Measurements from ENCODE around the gene NTRK3.

Gene NTRK3

DNA sequence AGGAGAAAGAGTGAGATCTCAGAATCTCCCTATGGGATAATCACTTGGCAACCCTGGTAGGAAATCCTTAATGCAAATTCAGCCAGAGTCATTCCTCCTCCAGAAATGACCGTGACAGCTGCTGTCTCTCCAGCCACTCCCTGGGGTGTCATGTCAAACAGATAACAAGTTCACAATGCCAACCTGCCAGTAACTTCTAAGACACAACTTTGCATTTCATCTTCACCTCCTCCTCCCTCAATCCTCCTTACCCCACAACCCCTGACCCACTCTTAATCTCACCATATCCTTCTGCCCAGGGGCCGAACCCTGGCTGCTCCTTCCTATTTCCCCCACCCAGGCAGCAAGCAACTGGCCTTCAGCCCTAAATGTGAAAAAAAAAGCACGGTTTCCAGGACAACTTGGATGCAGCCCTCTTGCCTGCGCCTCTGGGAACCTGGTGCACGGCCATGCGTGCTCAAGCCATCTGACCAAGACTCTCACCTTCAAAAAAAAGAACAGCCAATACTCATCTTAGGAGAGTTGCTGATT lies 166.0 kb downstream of the NTRK3 start:
- peak overlapping the region; percentile 48 for H3K27ac ChIP-seq (ENCODE audit: low read depth, low read length)
- H3K4me2 ChIP-seq (ENCODE audit: low read length), result peak overlapping the region; percentile 19
- WGBS (ENCODE audit: extremely low coverage, insufficient coverage, insufficient read length), result no CpG with 5 or more reads among the region's 6 CpGs
- H2AFZ ChIP-seq (ENCODE audit: insufficient read depth, low read length, poor library complexity), result no peak overlapping the region
- no peak overlapping the region for H3K4me3 ChIP-seq (ENCODE audit: low read depth, low read length)
- no peak overlapping the region for H2BK5ac ChIP-seq (ENCODE audit: low read depth, low read length, poor library complexity)
- DNase-seq, result no peak
- no peak overlapping the region for H3K18ac ChIP-seq (ENCODE audit: low read length)
- H4K12ac ChIP-seq (ENCODE audit: low read depth, low read length), result no peak overlapping the region
- no peak overlapping the region for H2BK12ac ChIP-seq (ENCODE audit: low read length)
- H3K79me1 ChIP-seq (ENCODE audit: low read length), result peaks cover 3% of the 10 kb centered on the region
- no peaks in the 10 kb centered on the region for H3K79me2 ChIP-seq (ENCODE audit: control insufficient read depth, insufficient read depth, low read length, poor library complexity)
- no peak overlapping the region for H4K8ac ChIP-seq (ENCODE audit: low read depth, low read length)
- no peak overlapping the region for H3K14ac ChIP-seq (ENCODE audit: low read length)
- peaks cover 0 to 4% of the 10 kb centered on the region in 2 experiments for H3K36me3 ChIP-seq (ENCODE audit: control insufficient read depth in 1 of 2, insufficient read depth in 2 of 2, low read length in 2 of 2)
- H3K9ac ChIP-seq (ENCODE audit: low read length), result no peak overlapping the region
- no peaks in the 10 kb centered on the region for H3K27me3 ChIP-seq (ENCODE audit: insufficient read depth, low read length)
- no peak overlapping the region for H4K91ac ChIP-seq (ENCODE audit: low read depth, low read length)
- H3K23ac ChIP-seq (ENCODE audit: low read length), result no peak overlapping the region
- peaks cover 4% of the 10 kb centered on the region for H3K9me3 ChIP-seq (ENCODE audit: insufficient read depth, low read depth, low read length)
- no peak overlapping the region for H2BK120ac ChIP-seq (ENCODE audit: insufficient read depth, low read length, poor library complexity)
- peaks cover 15 to 26% of the 10 kb centered on the region in 2 experiments for H3K4me1 ChIP-seq (ENCODE audit: control insufficient read depth in 1 of 2, insufficient read depth in 2 of 2, low read length in 2 of 2)
- H2AK5ac ChIP-seq (ENCODE audit: low read length), result no peak overlapping the region
- no peak overlapping the region for H3K4ac ChIP-seq (ENCODE audit: low read depth, low read length)

DNA sequence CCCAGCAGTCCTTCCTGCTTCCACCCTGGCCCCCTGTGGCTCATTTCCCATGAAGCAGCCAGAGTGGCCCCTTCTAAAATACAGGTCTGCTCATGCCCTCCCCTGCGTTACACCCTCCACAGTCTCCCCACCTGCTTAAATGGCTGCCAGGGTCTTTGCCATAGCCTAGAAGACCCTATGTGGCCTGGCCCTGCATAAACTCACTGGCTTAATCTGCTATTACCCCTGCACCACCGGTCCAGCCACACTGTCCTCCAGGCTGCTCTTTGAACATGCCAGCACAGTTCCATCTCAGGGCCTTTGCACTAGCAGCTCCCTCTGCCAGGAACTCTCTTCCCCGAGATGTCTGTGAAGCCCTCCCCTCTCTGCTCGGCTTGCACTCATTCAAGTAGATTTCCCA lies 166.8 kb downstream of the NTRK3 start:
- H3K14ac ChIP-seq (ENCODE audit: low read length), result peak overlapping the region; percentile 38
- no peak overlapping the region for H2AFZ ChIP-seq (ENCODE audit: insufficient read depth, low read length, poor library complexity)
- peaks cover 15 to 26% of the 10 kb centered on the region in 2 experiments for H3K4me1 ChIP-seq (ENCODE audit: control insufficient read depth in 1 of 2, insufficient read depth in 2 of 2, low read length in 2 of 2)
- H2AK5ac ChIP-seq (ENCODE audit: low read length), result no peak overlapping the region
- H4K8ac ChIP-seq (ENCODE audit: low read depth, low read length), result no peak overlapping the region
- H3K18ac ChIP-seq (ENCODE audit: low read length), result no peak overlapping the region
- no peaks in the 10 kb centered on the region for H3K79me2 ChIP-seq (ENCODE audit: control insufficient read depth, insufficient read depth, low read length, poor library complexity)
- no peak overlapping the region for H2BK120ac ChIP-seq (ENCODE audit: insufficient read depth, low read length, poor library complexity)
- no peak overlapping the region for H3K9ac ChIP-seq (ENCODE audit: low read length)
- no peak for DNase-seq
- H4K91ac ChIP-seq (ENCODE audit: low read depth, low read length), result no peak overlapping the region
- H3K23ac ChIP-seq (ENCODE audit: low read length), result no peak overlapping the region
- no CpG with 5 or more reads among the region's 4 CpGs for WGBS (ENCODE audit: extremely low coverage, insufficient coverage, insufficient read length)
- no peak overlapping the region for H3K27ac ChIP-seq (ENCODE audit: low read depth, low read length)
- peaks cover 4% of the 10 kb centered on the region for H3K9me3 ChIP-seq (ENCODE audit: insufficient read depth, low read depth, low read length)
- no peak overlapping the region for H3K4me3 ChIP-seq (ENCODE audit: low read depth, low read length)
- H3K27me3 ChIP-seq (ENCODE audit: insufficient read depth, low read length), result no peaks in the 10 kb centered on the region
- H4K12ac ChIP-seq (ENCODE audit: low read depth, low read length), result no peak overlapping the region
- H3K4me2 ChIP-seq (ENCODE audit: low read length), result no peak overlapping the region
- H2BK5ac ChIP-seq (ENCODE audit: low read depth, low read length, poor library complexity), result no peak overlapping the region
- H3K79me1 ChIP-seq (ENCODE audit: low read length), result peaks cover 3% of the 10 kb centered on the region
- H2BK12ac ChIP-seq (ENCODE audit: low read length), result no peak overlapping the region
- no peak overlapping the region for H3K4ac ChIP-seq (ENCODE audit: low read depth, low read length)
- peaks cover 0 to 4% of the 10 kb centered on the region in 2 experiments for H3K36me3 ChIP-seq (ENCODE audit: control insufficient read depth in 1 of 2, insufficient read depth in 2 of 2, low read length in 2 of 2)

DNA sequence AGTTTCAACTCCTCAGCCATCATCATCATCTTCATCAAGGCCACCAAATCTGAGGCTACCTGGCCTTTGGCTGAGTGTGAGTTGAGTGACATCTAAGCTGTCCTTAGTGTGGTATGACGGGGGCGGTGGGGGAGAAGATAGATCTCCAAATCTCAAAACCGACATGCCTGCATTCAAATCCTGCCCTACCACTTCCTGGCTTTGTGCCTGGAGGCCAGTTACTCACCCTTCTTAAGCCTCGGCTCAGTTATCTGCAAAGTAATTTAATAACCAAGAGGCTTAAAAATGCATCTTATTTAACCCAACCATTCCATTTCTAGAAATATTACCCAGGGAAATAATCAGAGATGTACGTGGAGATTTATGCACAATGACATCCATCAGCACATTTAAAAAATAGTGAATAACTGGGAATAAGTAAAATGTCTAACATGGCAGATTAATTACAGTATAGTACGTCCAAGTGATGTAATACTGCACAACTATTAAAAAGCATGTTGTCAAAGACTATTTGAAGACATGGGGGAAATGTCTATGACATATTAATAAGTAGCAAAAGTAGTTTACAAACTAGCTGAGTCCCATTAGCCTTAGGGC lies 167.4 kb downstream of the NTRK3 start:
- no CpG with 5 or more reads among the region's 6 CpGs for WGBS (ENCODE audit: extremely low coverage, insufficient coverage, insufficient read length)

DNA sequence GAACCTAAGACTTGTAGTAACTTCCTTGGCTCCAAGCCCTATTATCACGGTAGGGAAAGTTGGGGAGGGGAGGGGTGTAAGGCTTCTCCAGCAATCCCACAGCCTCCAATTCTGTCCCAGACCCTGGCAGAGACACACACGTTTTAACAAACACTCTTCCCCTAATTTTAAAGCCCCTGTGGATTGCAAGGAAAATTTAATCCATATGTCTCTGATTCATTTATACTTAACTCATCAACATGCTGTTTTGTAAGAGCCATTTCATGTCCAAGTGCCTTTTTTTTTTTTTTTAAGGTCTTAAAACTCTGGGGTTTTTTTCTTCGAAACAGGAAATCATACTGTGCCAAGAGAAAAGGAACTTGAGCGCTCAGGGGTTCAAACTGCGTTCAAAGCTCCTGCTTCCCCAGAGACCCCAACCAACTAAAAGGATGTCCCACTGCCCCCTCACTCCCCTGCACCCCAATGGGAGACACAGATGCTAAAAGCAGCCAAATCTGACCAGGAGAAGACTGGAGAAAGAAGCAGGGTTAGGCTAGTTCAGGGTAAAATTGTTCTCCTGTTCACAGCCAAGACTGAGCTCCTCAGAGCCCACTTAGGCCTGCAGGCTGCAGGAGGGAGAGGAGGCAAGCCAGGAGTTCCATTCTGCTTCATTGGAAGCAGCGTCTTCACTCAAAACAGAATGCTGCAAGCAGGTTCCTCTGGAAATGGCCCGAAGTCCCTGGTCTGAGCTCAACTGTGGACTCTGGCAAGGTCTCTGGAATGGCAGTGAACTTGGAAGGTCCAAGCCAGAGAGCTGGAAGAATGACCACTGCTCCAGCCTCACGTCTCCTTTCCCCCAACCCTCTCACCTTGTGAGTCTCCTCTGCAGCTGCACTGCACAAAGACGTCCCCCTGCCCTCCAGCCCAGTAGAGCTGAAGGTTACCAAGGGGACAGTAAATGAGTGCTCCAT lies 172.5 kb downstream of the NTRK3 start:
- no CpG with 5 or more reads among the region's 9 CpGs for WGBS (ENCODE audit: extremely low coverage, insufficient coverage, insufficient read length)
- no peak overlapping the region for H4K12ac ChIP-seq (ENCODE audit: low read depth, low read length)
- H3K9me3 ChIP-seq (ENCODE audit: insufficient read depth, low read depth, low read length), result no peaks in the 10 kb centered on the region
- no peak overlapping the region for H2BK5ac ChIP-seq (ENCODE audit: low read depth, low read length, poor library complexity)
- H2AK5ac ChIP-seq (ENCODE audit: low read length), result no peak overlapping the region
- H3K4me1 ChIP-seq (ENCODE audit: control insufficient read depth in 1 of 2, insufficient read depth in 2 of 2, low read length in 2 of 2), result peaks cover 4 to 5% of the 10 kb centered on the region in 2 experiments
- no peak overlapping the region for H3K4ac ChIP-seq (ENCODE audit: low read depth, low read length)
- no peak overlapping the region for H3K18ac ChIP-seq (ENCODE audit: low read length)
- no peak for DNase-seq
- no peak overlapping the region for H3K27ac ChIP-seq (ENCODE audit: low read depth, low read length)
- no peaks in the 10 kb centered on the region for H3K27me3 ChIP-seq (ENCODE audit: insufficient read depth, low read length)
- H3K79me1 ChIP-seq (ENCODE audit: low read length), result peaks cover 2% of the 10 kb centered on the region
- no peak overlapping the region for H2BK120ac ChIP-seq (ENCODE audit: insufficient read depth, low read length, poor library complexity)
- H3K9ac ChIP-seq (ENCODE audit: low read length), result no peak overlapping the region
- no peak overlapping the region for H4K91ac ChIP-seq (ENCODE audit: low read depth, low read length)
- no peak overlapping the region for H2AFZ ChIP-seq (ENCODE audit: insufficient read depth, low read length, poor library complexity)
- no peak overlapping the region for H3K14ac ChIP-seq (ENCODE audit: low read length)
- no peak overlapping the region for H4K8ac ChIP-seq (ENCODE audit: low read depth, low read length)
- H3K4me2 ChIP-seq (ENCODE audit: low read length), result no peak overlapping the region
- no peaks in the 10 kb centered on the region for H3K79me2 ChIP-seq (ENCODE audit: control insufficient read depth, insufficient read depth, low read length, poor library complexity)
- H2BK12ac ChIP-seq (ENCODE audit: low read length), result no peak overlapping the region
- no peak overlapping the region for H3K23ac ChIP-seq (ENCODE audit: low read length)
- no peaks in the 10 kb centered on the region for H3K36me3 ChIP-seq (ENCODE audit: control insufficient read depth in 1 of 2, insufficient read depth in 2 of 2, low read length in 2 of 2)
- H3K4me3 ChIP-seq (ENCODE audit: low read depth, low read length), result no peak overlapping the region

More for the DNA sequence above, 167.4 kb downstream of the NTRK3 start:
- no peak overlapping the region for H3K18ac ChIP-seq (ENCODE audit: low read length)
- no peak overlapping the region for H3K9ac ChIP-seq (ENCODE audit: low read length)
- H4K12ac ChIP-seq (ENCODE audit: low read depth, low read length), result no peak overlapping the region
- peaks cover 15 to 26% of the 10 kb centered on the region in 2 experiments for H3K4me1 ChIP-seq (ENCODE audit: control insufficient read depth in 1 of 2, insufficient read depth in 2 of 2, low read length in 2 of 2)
- H3K79me1 ChIP-seq (ENCODE audit: low read length), result peaks cover 3% of the 10 kb centered on the region
- H3K79me2 ChIP-seq (ENCODE audit: control insufficient read depth, insufficient read depth, low read length, poor library complexity), result no peaks in the 10 kb centered on the region
- H2BK120ac ChIP-seq (ENCODE audit: insufficient read depth, low read length, poor library complexity), result no peak overlapping the region
- H4K8ac ChIP-seq (ENCODE audit: low read depth, low read length), result no peak overlapping the region
- H3K23ac ChIP-seq (ENCODE audit: low read length), result no peak overlapping the region
- no peak overlapping the region for H3K4ac ChIP-seq (ENCODE audit: low read depth, low read length)
- H2BK12ac ChIP-seq (ENCODE audit: low read length), result no peak overlapping the region
- H3K14ac ChIP-seq (ENCODE audit: low read length), result no peak overlapping the region
- H2BK5ac ChIP-seq (ENCODE audit: low read depth, low read length, poor library complexity), result no peak overlapping the region
- H3K4me3 ChIP-seq (ENCODE audit: low read depth, low read length), result no peak overlapping the region
- H2AK5ac ChIP-seq (ENCODE audit: low read length), result no peak overlapping the region
- peaks cover 0 to 4% of the 10 kb centered on the region in 2 experiments for H3K36me3 ChIP-seq (ENCODE audit: control insufficient read depth in 1 of 2, insufficient read depth in 2 of 2, low read length in 2 of 2)
- H2AFZ ChIP-seq (ENCODE audit: insufficient read depth, low read length, poor library complexity), result no peak overlapping the region
- no peak overlapping the region for H4K91ac ChIP-seq (ENCODE audit: low read depth, low read length)
- H3K27me3 ChIP-seq (ENCODE audit: insufficient read depth, low read length), result no peaks in the 10 kb centered on the region
- peaks cover 4% of the 10 kb centered on the region for H3K9me3 ChIP-seq (ENCODE audit: insufficient read depth, low read depth, low read length)
- peak; percentile 81 to 86 for DNase-seq
- no peak overlapping the region for H3K4me2 ChIP-seq (ENCODE audit: low read length)
- H3K27ac ChIP-seq (ENCODE audit: low read depth, low read length), result no peak overlapping the region

All from trophoblast cell (in vitro differentiated cells and primary cell).